IPS-18c (cell line): ENCODE measurements around the gene FSTL4.
"Not testable (repeated sequence)": the region's sequence is repeated elsewhere in the genome, so short reads cannot be mapped to it uniquely, and the experiment has no call there.

Experiments used
- H3K4me3 ChIP-seq: 2 replicates; pipeline ENCODE4 v1.7.0; 2013; ENCODE audit warnings: low read depth, mild to moderate bottlenecking, low read length, moderate library complexity; ENCODE audit not compliant: insufficient read depth
- H3K9me3 ChIP-seq: one replicate; pipeline ENCODE4 v1.6.1; 2013; ENCODE audit warnings: mild to moderate bottlenecking, low read length, moderate library complexity; ENCODE audit not compliant: control insufficient read depth, insufficient read depth

FSTL4 gene

DNA sequence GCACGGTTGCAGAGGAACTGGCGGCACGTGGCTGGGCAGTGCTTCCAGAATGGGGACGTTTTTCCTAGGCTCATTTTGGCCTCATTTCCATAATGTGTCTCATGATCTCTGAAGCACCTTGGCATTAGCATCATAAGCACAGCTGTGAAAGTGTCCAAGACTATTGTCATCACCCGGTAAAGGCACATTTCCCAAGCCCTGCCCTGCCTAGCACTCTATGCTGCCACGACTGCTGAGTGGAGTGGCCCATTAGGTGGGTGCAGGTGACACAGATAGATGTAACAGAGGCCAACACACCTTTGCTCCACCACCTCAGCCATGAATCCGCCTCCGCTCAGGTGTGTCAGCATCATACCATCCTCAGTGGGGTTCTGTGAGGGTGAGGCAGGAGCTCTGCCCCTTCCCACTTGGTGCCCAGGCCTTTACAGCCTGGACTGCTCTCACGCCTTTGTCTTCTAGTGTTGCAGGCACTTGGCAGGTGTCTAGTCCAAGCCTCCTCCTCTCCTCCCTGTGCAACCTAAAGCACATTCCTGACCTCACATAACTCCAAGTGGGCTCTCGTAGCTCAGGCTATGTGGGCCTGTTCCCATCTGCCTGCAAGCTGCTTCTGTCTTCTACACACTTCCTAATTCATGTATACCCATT is 213.0 kb downstream of the FSTL4 start:
- Histone ChIP-seq H3K4me3 (no peak overlapping the region), H3K9me3 (no peaks in the 10 kb centered on the region)

DNA sequence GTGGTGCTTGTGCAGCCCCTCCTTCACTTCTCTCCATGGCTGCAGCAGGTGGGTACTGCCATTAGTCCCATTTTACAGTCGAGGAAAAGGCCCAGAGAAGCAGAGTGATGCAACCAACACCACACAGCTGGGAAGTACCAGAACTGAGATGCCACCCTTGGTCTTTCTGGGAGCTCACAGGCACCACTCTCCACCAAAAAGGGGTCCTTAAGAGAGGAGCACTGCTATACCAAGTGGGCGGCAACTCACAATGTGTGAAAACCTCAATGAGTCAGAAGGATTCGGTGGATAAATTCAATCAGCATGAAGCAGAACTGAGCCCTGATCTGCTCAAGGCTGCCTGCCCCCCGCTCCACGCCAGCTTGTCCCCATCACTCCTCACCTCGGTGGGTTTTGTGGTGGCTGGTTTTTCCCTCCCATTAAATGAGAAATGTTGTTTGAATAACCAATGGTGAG is 213.7 kb downstream of the FSTL4 start:
- Histone ChIP-seq H3K4me3 (no peak overlapping the region), H3K9me3 (peaks cover 2% of the 10 kb centered on the region)

DNA sequence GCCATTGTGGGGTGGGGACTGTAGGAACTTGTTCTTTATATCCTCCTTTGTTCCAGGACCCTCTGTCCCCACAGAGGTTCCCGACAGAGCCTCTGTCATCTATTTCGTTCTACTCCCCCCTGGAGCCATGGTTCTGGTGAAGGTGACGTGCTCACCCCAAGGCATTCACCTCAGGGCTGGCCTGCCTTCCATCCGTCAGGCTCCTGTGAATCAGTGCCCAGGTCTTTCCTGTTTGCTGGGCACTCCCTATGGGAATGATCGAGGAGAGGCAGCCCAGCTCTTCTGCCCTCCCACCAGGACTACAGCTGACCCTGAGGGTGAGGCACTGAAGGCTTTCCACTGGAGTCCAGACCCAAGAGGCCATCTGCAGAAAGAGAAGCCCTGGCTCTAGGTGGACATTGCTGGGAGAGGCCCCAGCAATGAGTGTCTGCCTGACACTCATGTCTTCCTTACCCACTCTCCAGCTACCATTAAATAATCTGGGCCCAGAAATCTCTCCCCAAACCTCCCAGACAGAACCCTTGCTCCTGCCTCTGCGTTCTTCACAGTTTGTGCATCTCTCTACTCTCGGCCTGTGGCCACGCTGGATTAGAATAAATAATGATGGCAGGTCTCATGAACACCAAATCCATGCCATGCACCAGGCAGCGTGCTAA is 214.2 kb downstream of the FSTL4 start:
- no peak overlapping the region for H3K4me3 ChIP-seq
- H3K9me3 ChIP-seq: peaks cover 3% of the 10 kb centered on the region

DNA sequence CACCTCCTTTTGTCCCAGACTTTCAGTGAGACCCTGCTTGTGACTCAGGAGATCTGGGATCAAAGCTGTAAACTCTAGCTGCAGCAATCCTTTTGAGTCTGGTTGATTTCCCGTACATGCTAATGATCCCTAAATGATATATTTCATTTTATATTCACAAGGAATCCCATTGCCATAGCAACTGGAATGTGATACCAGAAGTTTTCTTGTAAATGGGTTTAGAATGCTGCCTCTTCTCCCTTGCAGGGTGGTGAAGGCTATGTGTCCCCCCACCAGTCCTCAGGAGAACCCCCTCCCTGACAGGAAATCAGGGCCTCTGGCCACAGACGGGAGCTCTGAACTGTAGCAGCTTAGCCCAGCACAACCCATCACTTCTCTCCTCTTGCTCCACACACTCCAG is 215.0 kb downstream of the FSTL4 start:
- Histone ChIP-seq H3K9me3 (peaks cover 3% of the 10 kb centered on the region), H3K4me3 (no peak overlapping the region)

DNA sequence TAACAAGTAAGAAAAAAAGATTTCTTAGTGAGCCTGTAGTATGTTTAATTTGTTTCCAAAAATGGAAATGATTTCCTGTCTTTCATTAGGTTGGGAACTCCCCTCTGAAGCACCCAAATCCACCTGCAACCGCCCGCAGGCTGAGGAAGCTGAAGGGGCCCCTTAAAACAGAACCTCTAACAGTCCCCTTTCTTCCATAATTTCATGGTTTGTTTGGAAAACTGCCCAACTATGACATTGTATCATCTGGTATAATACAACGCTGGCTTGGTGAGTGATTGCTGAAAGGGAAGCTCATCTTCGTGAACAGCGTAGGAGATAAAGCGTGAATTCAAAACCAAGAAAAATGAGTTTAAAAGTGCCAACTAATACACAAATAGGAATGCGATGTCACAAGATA is 215.5 kb downstream of the FSTL4 start:
- peaks cover 3% of the 10 kb centered on the region for H3K9me3 ChIP-seq

DNA sequence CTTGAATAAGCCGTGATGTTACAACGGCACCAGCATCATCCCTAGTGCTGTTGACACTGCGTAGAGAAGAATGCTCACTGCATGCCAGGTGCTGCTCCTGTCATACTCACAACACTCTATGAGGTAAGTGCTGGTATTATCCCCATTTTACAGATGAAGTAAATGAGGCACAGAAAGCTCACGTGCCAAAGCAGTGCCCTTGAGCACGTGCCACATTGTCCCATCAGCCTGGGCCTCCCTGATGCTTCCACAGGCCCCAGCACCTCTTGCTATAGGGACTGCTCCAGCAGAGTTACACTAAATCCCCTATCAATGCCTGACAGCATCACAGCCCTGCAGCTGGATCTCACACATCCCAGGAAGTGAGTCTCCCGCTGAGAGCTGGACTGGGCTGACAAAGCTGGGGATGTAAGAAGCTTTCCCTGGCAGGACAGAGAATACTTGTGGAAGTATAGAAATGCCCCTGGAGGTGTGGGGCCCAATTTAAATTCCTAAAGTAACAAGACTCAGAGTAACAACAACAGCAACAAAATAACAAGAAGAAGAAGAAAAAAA is 216.1 kb downstream of the FSTL4 start:
- Histone ChIP-seq H3K4me3 (no peak overlapping the region), H3K9me3 (peaks cover 3% of the 10 kb centered on the region)

More for the DNA sequence above, 215.5 kb downstream of the FSTL4 start:
- no peak overlapping the region for H3K4me3 ChIP-seq

DNA sequence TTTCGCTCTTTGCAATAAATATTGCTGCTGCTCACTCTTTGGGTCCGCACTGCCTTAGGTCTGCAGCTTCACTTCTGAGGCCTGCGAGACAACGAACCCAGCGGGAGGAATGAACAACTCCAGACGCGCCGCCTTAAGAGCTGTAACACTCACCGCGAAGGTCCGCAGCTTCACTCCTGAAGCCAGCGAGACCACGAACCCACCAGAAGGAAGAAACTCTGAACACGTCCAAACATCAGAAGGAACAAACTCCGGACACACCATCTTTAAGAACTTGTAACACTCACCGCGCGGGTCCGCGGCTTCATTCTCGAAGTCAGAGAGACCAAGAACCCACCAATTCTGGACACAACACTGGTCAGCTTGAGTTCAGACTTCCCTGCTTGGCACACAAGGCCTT is 217.1 kb downstream of the FSTL4 start:
- not testable (repeated sequence) for H3K9me3 ChIP-seq, H3K4me3 ChIP-seq

DNA sequence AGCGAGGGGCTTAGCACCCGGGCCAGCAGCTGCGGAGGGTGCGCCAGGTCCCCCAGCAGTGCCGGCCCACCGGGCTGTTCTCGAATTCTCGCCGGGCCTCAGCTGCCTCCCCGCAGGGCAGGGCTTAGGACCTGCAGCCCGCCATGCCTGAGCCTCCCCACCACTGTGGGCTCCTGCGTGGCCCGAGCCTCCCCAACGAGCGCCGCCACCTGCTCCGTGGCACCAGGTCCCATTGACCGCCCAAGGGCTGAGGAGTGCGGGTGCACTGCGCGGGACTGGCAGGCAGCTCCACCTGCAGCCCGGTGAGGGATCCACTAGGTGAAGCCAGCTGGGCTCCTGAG is 217.9 kb downstream of the FSTL4 start:
- not testable (repeated sequence) for H3K9me3 ChIP-seq, H3K4me3 ChIP-seq

DNA sequence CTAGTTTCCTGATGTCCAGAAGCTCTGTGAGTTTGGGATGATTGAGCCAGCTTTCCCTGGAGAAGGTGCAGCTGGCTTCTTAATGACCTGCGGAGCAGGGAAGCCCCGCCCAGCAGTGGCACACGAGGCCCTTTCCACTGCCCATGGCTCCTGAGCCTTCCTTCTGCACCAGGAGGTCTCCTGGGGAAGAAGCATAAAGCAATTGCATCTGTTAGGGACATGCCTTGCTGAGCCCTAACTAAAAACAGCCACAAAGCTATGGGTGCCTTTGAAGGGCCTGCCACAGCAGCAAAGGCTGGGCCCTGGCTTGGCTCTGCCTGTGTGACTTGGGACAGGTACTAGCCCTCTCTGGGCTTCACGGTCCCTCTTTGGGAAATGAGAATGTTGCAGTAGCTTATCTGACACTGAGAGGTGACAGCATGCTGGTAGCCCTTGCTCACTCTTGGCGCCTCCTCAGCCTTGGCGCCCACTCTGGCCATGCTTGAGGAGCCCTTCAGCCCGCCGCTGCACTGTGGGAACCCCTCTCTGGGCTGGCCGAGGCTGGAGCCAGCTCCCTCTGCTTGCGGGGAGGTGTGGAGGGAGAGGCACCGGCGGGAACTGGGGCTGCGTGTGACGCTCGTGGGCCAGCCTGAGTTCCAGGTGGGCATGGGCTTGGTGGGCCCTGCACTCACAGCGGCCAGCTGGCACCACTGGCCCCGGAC is 218.4 kb downstream of the FSTL4 start:
- Histone ChIP-seq H3K4me3 (no peak overlapping the region), H3K9me3 (peaks cover 3% of the 10 kb centered on the region)

DNA sequence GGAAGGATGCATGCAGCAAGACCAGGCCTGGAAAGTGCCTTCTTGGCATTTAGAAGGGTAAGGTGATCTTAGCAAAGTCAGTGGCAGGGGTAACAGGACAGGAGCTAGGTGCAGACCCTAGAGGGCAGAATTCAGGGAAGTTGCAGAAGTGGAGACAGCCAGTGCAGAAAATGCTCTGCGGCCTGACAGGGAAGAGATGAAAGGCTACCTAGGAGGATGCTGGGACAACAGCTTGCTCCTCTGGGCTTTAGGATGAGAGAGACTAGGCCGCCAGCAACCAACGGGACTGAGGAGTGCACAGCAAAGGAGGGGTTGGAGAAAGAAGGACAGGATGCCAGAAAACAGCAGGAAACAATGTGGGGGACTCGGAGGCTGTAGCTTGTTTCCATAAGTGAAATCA is 219.9 kb downstream of the FSTL4 start:
- H3K4me3 ChIP-seq: no peak overlapping the region
- H3K9me3 ChIP-seq: peaks cover 3% of the 10 kb centered on the region

DNA sequence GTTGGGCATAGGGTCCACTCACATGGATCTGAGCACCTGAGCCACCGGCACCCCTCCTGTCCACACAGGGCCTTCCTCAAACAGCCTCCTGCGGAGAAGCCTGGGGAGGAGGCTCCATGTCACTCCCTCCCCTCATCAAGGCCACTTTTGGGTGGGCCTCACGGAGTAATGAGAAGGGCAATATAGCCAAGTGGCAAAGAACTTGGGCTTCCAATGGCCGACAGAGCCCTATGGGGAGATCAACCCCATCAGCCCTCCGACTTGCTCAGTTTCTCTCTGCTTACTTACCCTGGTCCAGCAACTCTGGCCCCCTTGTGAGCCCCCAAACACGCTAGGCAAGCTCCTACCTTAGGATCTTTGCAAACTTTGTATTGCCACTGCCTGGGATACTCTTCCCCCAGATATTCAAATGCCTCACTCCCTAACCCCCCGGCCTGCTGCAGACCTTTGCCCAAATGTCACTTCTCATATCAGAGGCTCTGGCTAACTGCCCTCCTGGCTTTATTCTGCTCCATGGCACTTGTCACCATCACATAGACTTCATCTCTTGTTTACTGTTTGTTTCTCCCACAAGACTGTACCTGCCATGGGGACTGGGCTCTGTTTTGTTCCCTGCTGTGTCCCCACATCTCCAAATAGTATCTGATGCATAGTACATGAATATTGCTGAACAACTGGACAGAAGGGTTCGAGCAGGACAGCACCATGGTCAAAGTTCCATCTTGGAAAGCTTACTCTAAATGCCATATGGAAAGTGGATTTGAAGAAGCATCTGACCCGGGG is 220.8 kb downstream of the FSTL4 start:
- no peak overlapping the region for H3K4me3 ChIP-seq

DNA sequence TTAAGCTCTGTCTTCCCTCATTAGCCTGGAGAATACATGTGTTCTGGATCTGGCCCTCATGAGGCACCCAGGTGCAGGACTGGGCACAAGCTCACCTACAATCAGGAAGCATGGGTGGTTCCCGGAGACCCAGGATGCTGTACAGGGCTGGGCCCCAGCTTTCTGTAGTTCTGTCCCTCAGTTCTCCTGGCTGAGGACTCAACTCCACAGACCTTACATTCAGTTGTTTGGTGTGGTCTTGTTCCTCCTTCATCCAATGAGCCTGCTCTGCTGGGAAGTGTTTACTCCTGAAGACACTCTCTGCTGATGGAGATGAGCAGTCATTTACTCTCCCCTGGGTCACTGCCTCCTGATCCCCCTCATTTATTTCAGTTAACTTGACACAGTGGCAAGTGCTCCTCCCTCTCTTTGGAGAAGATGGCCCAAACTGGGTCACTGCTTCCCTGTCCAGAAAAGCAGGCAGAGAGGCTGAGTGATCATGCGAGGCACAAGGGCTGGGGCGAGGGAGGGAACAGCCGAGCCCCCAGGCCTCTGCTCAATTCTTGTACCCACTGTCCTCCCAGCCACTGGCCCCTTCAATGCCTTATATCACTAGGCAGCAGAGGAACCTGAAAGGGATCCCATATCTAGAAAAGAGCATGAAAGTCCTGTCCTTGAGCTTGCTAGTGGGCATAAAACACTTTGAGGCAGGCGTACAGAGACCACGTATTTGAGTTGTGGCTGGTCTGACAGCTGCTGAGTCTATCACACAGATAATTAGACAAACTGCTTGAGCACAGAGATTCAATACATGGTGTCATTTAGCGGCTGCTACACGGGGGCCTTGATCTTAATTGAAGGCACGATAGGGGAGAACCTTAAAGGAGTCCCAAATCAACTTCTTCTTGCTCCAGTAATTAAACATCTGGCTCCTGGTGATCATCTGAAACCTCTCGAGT is 221.7 kb downstream of the FSTL4 start:
- H3K4me3 ChIP-seq: no peak overlapping the region
- peaks cover 3% of the 10 kb centered on the region for H3K9me3 ChIP-seq

More for the DNA sequence above, 220.8 kb downstream of the FSTL4 start:
- H3K9me3 ChIP-seq: peaks cover 3% of the 10 kb centered on the region

DNA sequence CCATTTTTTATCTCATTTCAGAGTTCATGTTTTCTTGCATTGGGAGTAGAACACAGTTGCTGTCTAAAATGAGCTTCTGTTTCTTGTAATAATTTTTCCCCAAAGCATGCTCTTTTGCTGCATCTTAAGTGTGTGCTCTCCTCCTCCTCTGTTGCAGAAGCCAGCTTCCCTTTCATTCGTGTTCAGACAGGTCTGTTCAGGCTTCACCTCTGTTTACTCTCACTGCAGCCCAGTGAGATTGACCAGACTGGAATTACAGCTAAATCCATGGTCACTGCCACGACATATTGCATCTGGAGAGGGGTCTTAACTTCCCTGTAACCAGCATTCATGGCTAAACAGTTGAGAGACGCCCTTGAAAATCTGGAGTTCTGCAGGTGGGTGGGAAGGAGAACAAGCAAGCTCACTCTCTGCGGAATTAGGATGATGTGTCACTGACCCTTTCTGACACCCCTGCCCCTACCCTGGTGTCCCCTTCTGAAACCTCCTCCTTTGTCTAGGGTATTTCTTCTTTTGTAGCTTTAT is 223.2 kb downstream of the FSTL4 start:
- H3K9me3 ChIP-seq: peaks cover 3% of the 10 kb centered on the region
- H3K4me3 ChIP-seq: no peak overlapping the region

DNA sequence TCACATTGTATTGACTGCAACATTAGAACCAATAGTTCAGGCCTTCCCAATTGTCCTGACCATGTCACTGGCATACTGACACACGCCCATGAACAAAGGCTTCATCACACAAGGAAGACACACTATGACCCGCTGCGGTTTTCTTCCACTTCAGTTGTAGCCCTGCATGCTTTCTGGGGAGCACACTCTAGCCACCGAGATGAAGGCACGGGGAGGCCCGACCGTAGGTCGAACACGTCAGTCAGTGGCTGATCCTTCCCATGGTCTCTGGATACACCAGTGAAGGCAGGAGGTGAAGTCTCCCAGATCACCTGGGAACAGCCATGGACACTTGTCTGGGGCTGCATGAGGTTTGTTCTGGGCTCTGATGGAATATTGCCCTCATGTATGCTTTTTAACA is 224.7 kb downstream of the FSTL4 start:
- Histone ChIP-seq H3K4me3 (no peak overlapping the region), H3K9me3 (no peaks in the 10 kb centered on the region)

DNA sequence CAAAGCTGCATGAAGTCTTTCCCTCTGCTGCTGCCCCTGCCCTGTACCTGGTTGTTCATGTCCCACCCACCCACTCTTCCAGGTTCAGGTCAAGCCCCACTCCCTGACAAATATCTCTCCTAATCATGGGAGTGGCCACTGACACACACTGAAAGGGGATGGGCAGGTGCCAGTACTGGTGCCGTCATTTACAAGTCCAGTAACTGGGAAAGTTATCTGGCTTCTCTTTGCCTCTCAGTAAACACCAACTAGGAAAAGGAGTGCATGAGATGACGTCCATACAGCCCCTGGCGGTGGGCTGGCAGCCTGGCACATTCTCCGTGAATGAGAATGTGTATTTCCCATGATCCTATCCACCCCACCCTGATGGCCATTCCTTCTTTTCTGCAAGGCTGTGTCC is 225.2 kb downstream of the FSTL4 start:
- no peak overlapping the region for H3K4me3 ChIP-seq
- no peaks in the 10 kb centered on the region for H3K9me3 ChIP-seq

DNA sequence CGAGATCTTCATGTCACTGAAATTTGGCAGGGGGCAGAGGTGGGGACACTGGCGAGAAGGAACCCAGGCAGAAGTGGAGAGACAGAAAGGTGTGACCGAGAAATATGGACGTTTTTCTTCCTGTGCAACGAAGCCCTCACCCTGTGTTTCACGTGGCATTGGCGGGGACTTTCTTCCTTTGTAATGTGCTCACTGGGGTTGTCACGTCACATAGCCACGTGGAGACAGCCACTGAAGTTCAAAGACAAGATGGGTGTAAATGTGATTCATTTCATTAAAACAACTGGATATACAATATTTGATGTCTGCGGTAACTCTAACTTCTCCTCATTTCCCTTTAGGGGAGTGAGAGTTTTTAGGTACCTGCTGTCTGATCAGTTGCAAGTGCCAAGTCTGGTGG is 225.7 kb downstream of the FSTL4 start:
- H3K9me3 ChIP-seq: no peaks in the 10 kb centered on the region
- H3K4me3 ChIP-seq: no peak overlapping the region
